NOMO-1 treated with dmso at 0.1 percent for 144 hours (cell line): ENCODE results near the gene MRGPRF.
"Not testable (repeated sequence)": the region's sequence is repeated elsewhere in the genome, so short reads cannot be mapped to it uniquely, and the experiment has no call there.

Source experiments
- DNase-seq: peaks from one replicate; lab custom pipeline; 2025; ENCODE audit not compliant: unreplicated experiment; lab: John Stamatoyannopoulos, UW

The MRGPRF gene

DNA sequence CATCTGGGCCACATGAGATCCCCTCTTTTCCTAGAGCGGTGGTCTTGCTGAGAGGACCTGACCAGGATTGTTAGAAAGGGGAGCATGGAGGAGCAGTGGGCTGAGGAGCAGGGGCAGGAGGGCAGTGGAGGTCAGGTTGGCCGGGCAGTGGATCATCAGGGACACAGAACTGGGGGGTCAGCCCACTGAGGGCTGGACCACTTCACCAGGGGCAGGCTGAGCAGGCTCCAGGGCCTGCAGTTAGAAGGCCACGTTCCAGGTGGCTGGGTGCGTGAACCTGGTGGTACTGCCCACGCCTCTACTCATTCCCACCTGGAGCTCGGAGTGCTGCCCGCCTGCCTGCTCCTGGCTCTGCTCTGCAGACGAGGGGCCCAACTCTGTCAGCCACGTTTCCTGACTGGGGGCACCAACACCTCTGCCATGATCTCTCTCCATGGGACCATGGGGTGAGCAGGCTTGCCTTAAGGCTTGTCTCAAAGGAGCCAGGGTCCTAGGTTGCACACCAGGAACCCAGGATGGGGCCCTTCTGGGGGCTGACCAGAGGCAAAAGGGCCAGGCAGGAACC, 9.7 kb downstream of the MRGPRF start:
- no peak for DNase-seq

DNA sequence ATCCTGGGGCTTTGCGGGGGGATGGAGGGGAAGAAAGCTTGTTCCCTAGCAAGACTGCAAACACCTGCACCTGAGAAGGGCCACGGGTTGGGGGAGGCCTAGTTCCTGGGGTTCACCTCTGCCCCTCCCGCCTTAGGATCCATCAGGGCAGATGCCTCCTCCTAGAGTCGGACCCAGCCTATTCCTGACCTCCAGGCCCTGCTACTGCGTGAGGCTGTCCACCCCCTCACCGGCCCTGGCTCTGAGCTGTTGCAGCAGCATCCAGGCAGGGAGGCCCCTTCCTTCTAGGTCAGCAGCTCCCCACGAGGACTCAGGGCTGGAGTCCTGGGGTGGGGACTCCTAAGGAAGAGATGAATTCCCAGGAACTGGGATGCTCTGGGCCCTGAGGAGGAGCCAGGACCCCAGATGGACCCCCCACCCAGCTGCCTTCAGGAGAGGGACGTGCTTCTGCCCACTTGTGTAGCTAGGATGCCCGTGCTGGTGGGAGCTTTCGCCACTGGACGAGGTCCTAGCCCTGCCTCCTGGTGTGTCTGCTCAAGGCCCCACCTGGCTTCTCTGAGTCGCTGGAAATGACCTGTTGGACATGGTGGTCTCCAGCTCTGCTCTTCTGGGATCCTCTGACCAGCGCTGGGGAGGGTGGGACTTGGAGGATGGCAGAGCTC, 10.3 kb downstream of the MRGPRF start:
- DNase-seq: no peak

DNA sequence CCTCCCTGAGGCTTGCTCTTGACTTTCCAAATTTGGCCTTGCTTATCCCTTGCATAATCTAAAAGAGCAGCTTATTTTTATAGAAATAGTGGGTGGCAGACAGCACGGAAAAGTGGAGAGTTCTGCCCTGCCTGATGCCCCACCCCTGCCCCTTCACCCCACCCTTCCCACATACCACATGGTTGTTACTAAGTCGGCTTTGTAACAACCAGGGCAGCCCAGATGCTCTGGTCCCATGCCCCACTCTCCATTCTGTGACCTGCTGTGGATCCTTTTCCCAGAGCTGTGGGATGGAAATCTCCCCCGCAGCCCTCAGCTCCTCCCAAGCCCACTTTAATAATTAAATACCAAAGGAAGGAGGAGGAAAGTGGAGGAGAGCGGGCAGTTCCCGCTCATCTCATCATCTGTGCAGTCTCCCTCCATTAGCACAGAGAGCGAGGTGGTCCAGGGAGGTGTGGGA, 10.9 kb downstream of the MRGPRF start:
- no peak for DNase-seq

DNA sequence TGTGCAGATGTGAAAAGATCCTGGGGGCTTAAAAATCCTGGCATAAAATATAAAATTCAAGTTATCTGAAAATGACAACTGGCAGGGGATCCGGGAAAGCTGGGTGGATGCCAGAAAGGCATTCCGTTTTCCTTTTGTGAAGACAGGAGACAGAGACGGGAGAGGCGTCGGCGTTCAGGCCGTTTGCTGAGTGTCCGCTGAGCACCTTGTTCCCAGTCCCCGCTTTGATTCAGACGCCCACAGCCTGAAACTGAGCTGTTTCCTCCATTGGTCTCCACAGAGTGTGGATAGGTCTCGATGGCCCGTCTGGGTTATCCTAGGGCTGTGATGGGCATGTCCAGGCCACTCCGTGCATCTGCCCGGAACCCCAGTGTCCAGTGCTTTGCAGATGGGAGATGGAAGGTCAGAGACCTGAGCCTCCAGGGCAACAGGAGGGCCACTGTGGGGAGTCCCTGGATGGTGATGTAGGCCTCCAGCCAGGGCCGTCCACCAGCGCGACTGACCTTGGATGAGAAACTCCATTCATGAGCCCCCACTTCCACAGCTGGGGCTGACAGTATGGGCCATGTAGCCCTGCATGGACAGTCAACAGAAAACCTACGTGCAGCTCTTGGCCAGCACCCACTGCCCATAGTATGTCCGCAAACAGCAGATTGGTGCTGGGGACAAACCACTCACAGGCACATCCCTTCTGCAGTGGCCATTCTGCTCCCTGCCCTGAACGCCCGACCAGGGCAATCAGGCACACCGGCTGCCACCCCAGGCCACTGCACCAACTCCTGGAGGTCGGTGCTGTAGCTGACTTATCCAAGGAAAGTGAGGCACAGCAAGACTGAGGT, 11.6 kb downstream of the MRGPRF start:
- no peak for DNase-seq

DNA sequence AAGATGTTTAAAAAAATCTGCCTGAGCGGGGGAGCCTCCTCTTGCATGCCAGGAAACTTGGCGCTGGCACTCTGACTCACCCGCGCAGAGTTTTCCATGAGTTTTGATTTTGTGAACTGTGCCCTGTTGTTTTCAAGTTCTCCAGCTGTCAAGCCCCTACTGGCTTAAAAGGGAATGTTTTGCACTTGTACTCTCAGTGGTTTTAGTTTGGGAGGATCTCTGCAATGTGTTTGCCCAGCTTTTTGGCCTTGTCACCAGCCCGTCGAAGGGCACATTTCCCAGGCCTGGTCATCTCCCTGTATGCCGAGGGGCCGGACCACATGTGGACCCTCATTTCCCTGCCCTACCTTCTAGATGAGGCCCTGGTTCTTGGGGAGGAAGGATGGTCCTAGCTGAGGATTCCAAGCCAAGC, 12.2 kb downstream of the MRGPRF start:
- DNase-seq: no peak

DNA sequence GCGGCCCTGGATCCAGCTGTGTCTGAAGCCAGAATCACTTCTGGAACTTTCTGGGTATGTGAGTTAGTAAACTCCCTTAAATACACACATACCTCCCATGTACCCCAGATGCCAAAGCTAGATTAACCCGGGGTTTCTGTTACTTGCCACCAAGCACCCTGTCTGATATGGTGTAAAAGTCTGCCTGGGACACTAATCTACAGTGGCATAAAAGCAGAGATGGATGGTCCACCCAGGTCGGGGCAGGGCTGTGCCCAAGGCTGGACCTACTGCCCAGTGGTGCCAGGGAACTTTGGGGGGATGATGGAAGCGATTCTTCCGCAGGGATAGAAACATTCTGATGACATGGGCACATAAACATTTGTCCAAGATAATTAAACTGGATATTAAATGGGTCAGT, 12.7 kb downstream of the MRGPRF start:
- no peak for DNase-seq

DNA sequence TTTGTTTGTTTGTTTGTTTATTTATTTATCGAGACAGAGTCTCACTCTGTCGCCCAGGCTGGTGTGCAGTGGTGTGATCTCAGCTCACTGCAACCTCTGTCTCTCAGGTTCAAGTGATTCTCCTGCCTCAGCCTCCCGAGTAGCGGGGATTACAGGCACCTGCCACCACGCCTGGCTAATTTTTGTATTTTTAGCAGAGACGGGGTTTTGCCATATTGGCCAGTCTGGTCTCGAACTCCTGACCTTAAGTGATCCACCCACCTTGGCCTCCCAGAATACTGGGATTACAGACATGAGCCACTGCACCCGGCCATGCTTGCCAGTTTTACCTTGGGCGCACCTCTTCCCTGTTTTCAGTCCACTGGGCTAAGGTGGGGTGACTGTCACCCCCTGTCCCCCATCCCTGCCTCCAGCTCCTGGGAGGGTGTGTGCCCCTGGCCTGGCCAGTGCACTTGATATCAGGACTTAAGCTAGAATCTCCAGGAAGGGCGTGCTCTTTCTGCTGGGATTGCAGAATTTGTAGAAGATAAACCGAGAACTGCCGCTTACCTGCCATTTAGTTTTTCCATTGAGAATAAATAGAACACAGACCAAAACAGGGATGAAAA, 13.2 kb downstream of the MRGPRF start:
- DNase-seq: not testable (repeated sequence)

DNA sequence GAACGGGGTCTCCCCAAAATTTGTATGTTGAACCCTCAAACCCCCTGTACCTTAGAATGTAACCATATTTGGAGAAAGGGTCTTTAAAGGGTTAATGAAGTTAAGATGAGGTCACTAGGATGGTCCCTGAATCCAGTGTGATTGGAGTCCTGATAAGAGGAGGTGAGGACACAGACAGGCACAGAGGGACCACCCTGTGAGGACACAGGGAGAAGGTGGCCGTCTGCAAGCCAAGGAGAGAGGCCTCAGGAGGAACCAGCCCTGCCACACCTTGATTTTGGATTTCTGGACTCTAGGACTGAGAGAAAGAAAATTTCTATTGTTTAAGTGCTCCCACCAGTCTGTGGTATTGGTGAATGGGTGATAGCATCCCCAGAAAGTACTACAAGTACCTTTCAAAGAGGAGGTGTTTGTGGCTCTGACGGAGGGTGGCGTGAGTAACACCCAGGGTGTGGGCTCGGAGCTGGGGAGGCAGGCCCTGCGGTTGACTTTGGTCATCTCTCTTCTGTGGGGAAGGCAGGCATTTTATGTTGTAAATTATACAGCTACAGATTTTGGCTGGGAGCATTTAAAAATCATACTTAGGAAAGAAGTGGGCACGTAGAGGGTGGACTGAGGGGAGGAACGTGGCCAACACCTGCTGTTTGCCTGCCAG, 13.8 kb downstream of the MRGPRF start:
- DNase-seq: no peak

DNA sequence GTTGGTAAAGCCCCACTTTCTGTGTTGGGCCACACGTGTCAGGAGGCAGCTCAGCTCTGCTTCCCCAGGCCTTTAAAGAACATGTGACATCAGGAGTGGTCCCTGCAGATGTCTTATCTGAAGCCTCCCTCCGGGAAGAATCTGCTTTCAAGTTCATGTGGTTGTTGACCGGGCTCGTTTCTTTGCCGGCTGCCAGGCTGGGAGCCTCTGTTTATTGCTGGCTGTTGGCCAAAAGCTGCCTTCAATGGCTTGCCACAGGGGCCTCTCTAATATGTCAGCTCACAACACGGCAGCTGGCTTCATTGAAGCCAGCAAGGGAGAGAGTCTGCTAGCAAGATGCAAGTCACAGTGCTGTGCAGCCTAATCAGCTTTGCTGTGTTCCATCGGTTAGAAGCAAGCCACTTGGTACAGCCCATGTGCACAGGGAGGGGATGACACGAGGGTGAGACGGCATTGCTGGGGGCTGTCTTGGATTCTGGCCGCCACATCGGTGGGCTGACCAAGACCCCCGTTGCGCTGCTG, 14.6 kb downstream of the MRGPRF start:
- DNase-seq: no peak

DNA sequence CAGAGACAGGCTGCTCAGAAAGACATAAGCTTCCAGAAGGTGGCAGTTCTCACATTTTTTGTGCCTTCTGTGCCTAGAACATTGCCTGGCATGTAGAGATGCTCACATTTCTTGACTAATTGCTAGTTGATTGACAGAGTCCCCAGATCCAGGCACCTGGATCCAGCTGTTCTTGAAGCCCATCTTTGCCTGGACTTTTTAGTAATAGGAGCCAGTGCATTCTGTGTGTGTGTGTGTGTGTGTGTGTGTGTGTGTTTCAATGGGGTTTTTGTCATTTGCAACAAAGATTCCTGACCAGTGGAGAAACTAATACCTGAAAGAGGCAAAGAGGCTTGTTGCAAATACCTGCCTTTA, 15.1 kb downstream of the MRGPRF start:
- no peak for DNase-seq

DNA sequence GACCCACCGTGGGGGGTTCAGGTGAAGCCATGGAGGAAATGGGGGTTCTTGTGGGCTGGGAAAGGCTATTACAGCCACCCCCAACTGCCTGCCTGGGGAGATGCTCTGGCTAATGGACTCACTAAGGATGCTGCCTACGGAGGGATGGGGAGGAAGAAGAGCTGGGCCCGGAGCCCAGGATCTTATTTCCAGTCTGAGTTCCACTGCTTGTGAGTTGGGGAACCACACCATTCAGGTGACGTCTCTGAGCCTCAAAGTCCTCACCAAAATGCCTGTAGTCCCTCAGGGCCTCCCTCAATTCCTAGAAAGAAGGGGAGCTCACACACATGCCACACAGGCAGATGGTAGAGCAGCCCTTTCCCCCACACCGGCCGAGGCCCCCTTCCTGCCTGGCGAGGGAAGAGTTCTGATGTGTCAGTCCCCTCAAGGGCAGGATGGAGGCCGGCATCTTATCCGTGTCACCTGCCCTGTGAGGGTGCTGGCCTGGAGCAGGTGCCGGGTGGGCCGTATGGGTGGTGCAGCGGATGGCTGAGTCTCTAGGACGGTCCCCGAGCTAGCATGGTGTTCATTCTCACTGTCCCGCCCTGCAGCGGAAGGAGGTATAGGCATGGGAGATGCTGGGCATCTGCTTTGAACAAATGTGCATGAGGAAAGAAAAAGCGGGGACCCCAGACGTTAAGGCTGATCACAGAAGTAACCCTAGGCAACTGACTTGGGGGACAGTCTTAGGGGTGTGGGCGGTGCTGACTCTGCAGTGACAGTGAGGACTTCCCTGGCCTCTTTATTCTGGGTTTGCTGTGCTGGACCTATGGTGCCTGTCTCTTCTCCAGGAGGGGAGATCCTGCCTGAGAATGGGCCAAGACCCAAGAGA, 15.7 kb downstream of the MRGPRF start:
- DNase-seq: no peak

DNA sequence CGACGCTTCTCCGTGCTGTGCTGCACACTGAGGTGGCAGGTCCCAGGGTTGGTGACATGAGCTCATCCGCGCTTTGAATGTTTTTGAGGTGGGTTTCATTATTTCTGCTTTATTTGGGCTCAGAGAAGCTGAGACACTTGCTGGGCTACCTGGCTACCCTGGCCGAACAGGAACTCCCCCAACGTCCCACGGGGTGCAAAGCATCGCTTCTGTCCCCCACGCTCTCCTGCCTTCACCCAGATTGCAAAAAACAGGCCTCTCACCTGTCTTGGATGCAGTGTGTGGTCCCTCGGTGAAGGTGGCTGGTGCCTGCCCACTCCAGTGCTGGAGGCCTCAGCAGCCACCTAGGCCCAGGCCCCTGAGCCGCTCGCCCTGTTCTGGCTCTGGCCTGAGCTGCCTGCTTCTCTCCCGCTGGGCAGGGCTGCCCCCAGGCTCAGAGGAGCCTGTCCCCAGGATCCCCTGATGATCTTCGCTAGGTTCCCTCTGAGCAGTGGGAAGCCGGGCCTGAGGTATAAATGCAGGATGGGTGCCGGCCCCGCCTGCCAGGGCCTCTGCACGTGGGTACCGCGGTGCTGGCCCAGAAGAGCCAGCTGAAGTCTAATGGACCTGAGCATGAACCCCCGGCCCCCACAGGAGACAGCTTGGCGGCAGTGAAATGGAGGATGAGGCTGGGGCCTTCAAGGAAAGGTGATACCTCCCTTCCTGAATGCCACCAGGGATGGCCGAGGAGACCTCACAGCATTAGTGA, 16.5 kb downstream of the MRGPRF start:
- DNase-seq: no peak

DNA sequence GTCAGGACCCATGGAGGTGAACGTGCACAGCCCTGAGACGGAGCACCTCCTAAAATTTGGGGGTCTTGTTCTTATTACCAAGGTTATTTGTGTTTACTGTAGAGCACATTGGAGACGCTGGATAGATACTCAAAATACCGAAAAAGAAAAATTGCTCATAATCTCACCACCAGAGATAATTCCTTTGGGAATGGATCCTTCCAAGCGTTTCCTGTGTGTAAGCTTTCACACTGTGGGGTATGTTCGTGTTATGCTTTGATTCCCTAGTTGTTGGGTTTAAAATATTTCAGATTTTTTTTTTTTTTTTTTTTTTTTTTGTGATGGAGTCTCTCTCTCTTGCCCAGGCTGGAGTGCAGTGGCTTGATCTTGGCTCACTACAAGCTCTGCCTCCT, 18.2 kb downstream of the MRGPRF start:
- no peak for DNase-seq

DNA sequence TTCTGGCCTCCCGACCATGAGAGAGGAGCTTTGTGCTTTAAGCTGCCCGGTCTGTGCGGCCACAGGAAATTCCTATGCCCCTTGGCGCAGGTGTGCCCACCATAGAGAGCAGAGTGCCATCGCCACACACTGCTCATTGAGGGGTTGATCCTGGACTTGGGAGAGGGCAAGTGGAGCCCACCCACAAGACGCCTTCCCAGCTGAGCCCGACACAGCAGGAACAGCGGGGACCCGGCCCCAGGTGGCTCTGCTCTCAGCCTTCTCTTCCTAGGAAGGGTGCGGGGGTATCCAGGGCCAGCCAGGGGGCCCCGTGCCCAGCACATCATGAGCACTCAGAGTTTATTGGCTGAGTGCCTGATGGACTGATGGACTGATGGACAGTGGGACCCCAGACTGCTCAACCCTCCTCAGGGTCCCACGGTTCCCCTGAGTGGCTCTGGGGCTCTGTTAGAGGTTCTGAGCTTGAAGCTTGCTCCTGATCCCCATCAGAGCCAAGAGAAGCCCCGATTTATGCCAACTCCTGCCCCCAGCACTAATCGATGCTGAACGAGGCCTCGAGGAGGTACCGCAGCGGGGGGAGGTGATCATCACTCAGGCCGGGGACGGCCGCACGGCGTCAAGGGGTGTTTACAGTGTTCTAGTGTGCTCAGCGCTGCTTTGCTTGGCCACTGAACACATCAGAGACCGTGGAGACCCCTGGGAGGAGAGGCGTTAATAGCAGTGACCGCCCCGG, 18.7 kb downstream of the MRGPRF start:
- no peak for DNase-seq

DNA sequence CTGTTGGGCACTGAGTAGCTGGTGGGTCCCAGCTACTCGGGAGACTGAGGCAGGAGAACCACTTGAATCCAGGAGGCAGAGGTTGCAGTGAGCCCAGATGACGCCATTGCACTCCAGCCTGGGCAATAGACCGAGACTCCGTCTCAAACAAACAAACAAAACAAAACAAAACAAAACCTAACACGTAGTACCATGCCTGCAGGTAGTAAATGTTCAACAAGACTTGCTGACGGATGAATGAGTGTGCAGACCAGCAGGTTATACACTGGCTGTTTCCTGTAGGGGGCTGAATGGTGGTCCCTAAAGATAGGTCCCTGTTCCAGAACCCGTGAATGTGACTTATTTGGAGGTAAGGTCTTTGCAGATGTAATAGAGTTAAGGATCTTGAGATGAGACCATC, 19.5 kb downstream of the MRGPRF start:
- no peak for DNase-seq

DNA sequence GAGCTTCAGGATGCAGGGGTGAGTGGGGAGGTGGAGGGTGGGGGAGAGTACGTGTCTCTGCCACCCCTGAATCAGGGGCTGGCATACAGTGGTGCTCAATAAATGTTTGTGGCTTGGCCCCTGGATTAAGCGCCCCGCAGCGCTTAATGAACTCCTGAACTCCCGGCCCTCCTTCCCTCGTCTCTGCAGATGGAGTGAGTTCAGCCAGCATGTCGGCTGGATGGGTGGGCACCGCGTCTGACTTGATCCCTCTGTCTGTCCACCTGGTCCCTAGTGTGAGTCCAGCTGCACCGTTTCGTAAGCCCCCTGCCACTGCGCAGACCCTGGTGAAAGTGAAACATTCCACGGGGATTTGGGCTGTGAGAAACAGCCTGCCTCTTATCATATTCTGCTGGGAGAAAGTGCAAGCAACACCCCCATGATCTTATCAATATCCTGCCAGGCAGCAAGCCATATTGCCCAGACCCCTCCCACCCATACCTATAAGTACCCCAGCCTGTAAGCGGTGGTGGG, 20.2 kb downstream of the MRGPRF start:
- no peak for DNase-seq

DNA sequence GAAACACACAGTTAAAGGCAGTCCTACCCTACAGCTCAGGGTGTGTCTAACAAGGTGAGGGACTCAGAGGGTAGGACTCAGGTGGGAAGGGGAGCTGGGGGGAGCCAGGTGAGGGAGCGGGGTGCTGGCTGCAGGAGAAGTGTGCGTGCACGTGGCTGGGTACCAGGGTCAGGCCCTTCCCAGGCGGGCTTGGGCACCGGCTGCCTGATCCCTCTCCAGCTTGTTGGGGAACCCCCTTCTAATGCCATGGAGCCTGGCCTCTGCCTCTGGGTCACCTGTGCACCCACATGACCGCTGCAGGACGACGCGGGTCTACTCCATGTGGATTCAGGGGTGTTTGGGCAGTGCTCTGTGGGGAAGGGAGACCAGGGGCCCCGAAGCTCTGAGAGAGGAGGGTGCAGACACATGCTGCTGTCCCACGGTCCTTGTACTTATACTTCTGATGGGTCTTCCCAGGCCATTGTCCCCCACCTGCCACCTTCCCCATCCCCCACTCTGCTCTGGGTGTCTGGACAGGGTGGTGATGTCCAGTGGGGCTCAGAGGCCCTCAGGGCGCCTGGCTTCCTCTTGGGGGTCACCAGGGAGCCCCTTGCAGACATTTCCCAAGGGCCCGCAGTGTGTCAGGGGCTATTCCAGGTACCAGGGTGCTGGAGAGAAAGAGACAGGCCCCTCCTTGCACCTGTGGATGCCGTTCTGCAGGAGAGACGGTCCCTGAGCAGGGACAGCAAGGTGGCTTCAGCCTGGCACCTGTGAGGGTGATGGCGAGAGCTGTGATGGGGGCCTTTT, 21.9 kb downstream of the MRGPRF start:
- DNase-seq: no peak
